Measurements from ENCODE around the gene CALHM5. TPM values are rescaled to one million over a fixed set of nuclear protein-coding genes. Genes with fewer than 3 reads are reported as not detected.

Gene CALHM5
- polyA plus RNA-seq, 4 donors: under 0.01 to 0.66 (median 0.21) TPM

- Histone ChIP-seq H3K4me3 (ENCODE audit: low read depth in 1 of 3, low read length in 3 of 3) (peak overlapping the region in 1 of 3 donors; percentile 30), H3K4me1 (ENCODE audit: control insufficient read depth in 3 of 3, insufficient read depth in 2 of 3, low read depth in 1 of 3, low read length in 2 of 3) (peaks cover 0 to 15% (median 0%) of the 10 kb centered on the region in 3 donors), H3K27ac (ENCODE audit: low read depth in 1 of 3, low read length in 2 of 3) (peak overlapping the region in 1 of 3 donors; percentile 62), H3K36me3 (ENCODE audit: control insufficient read depth in 3 of 3, insufficient read depth in 2 of 3, low read depth in 1 of 3, low read length in 3 of 3) (no peaks in the 10 kb centered on the region), H3K27me3 (ENCODE audit: control insufficient read depth in 3 of 3, insufficient read depth in 3 of 3, low read length in 3 of 3) (peaks cover 0 to 8% (median 0%) of the 10 kb centered on the region in 3 donors), H3K9me3 (ENCODE audit: control insufficient read depth in 2 of 2, insufficient read depth in 1 of 2, low read depth in 1 of 2, low read length in 1 of 2) (no peaks in the 10 kb centered on the region)
- WGBS, 3 donors: 27 to 48% (median 38%) methylated on average over 9 of the region's 9 CpGs
- no peak for FAIRE-seq
- peak; percentile 70 to 86 for DNase-seq
Observed at GRCh38 chr6:116561377-116562018, 50.1 kb downstream of the CALHM5 start.

GRCh38 chr6:116562019-116562403 lies 50.6 kb downstream of the CALHM5 start:
- peak overlapping the region in 1 of 3 donors; percentile 62 for H3K27ac ChIP-seq (ENCODE audit: low read depth in 1 of 3, low read length in 2 of 3)
- H3K4me3 ChIP-seq (ENCODE audit: low read depth in 1 of 3, low read length in 3 of 3): no peak overlapping the region
- 83 to 96% (median 90%) methylated on average over 4 of the region's 4 CpGs for WGBS, 3 donors
- no peaks in the 10 kb centered on the region for H3K9me3 ChIP-seq (ENCODE audit: control insufficient read depth in 2 of 2, insufficient read depth in 1 of 2, low read depth in 1 of 2, low read length in 1 of 2)
- peaks cover 0 to 15% (median 0%) of the 10 kb centered on the region in 3 donors for H3K4me1 ChIP-seq (ENCODE audit: control insufficient read depth in 3 of 3, insufficient read depth in 2 of 3, low read depth in 1 of 3, low read length in 2 of 3)
- H3K36me3 ChIP-seq (ENCODE audit: control insufficient read depth in 3 of 3, insufficient read depth in 2 of 3, low read depth in 1 of 3, low read length in 3 of 3): no peaks in the 10 kb centered on the region
- H3K27me3 ChIP-seq (ENCODE audit: control insufficient read depth in 3 of 3, insufficient read depth in 3 of 3, low read length in 3 of 3): peaks cover 0 to 8% (median 0%) of the 10 kb centered on the region in 3 donors
- FAIRE-seq (no peak), DNase-seq (no peak)

- H3K27ac ChIP-seq (ENCODE audit: low read depth in 1 of 3, low read length in 2 of 3): peak overlapping the region in 1 of 3 donors; percentile 62
- H3K27me3 ChIP-seq (ENCODE audit: control insufficient read depth in 3 of 3, insufficient read depth in 3 of 3, low read length in 3 of 3): peaks cover 0 to 8% (median 0%) of the 10 kb centered on the region in 3 donors
- peaks cover 0 to 15% (median 0%) of the 10 kb centered on the region in 3 donors for H3K4me1 ChIP-seq (ENCODE audit: control insufficient read depth in 3 of 3, insufficient read depth in 2 of 3, low read depth in 1 of 3, low read length in 2 of 3)
- no peaks in the 10 kb centered on the region for H3K9me3 ChIP-seq (ENCODE audit: control insufficient read depth in 2 of 2, insufficient read depth in 1 of 2, low read depth in 1 of 2, low read length in 1 of 2)
- DNase-seq (peak in 1 of 2 donors; percentile 32), FAIRE-seq (no peak)
- H3K4me3 ChIP-seq (ENCODE audit: low read depth in 1 of 3, low read length in 3 of 3): no peak overlapping the region
- 56 to 64% (median 60%) methylated on average over 3 of the region's 3 CpGs for WGBS, 3 donors
- H3K36me3 ChIP-seq (ENCODE audit: control insufficient read depth in 3 of 3, insufficient read depth in 2 of 3, low read depth in 1 of 3, low read length in 3 of 3): no peaks in the 10 kb centered on the region
Observed at GRCh38 chr6:116562614-116563013, 51.2 kb downstream of the CALHM5 start.

- peaks cover 0 to 8% (median 0%) of the 10 kb centered on the region in 3 donors for H3K27me3 ChIP-seq (ENCODE audit: control insufficient read depth in 3 of 3, insufficient read depth in 3 of 3, low read length in 3 of 3)
- no peaks in the 10 kb centered on the region for H3K36me3 ChIP-seq (ENCODE audit: control insufficient read depth in 3 of 3, insufficient read depth in 2 of 3, low read depth in 1 of 3, low read length in 3 of 3)
- FAIRE-seq (no peak), DNase-seq (no peak)
- no peaks in the 10 kb centered on the region for H3K9me3 ChIP-seq (ENCODE audit: control insufficient read depth in 2 of 2, insufficient read depth in 1 of 2, low read depth in 1 of 2, low read length in 1 of 2)
- H3K4me1 ChIP-seq (ENCODE audit: control insufficient read depth in 3 of 3, insufficient read depth in 2 of 3, low read depth in 1 of 3, low read length in 2 of 3): peaks cover 0 to 15% (median 0%) of the 10 kb centered on the region in 3 donors
- H3K4me3 ChIP-seq (ENCODE audit: low read depth in 1 of 3, low read length in 3 of 3): no peak overlapping the region
- 93 to 94% (median 93%) methylated on average over 9 of the region's 9 CpGs for WGBS, 3 donors
- H3K27ac ChIP-seq (ENCODE audit: low read depth in 1 of 3, low read length in 2 of 3): no peak overlapping the region
Observed at GRCh38 chr6:116563830-116564229, 52.4 kb downstream of the CALHM5 start.

GRCh38 chr6:116564311-116564710 lies 52.9 kb downstream of the CALHM5 start:
- Histone ChIP-seq H3K4me3 (ENCODE audit: low read depth in 1 of 3, low read length in 3 of 3) (no peak overlapping the region), H3K9me3 (ENCODE audit: control insufficient read depth in 2 of 2, insufficient read depth in 1 of 2, low read depth in 1 of 2, low read length in 1 of 2) (no peaks in the 10 kb centered on the region), H3K27me3 (ENCODE audit: control insufficient read depth in 3 of 3, insufficient read depth in 3 of 3, low read length in 3 of 3) (peaks cover 0 to 8% (median 0%) of the 10 kb centered on the region in 3 donors), H3K4me1 (ENCODE audit: control insufficient read depth in 3 of 3, insufficient read depth in 2 of 3, low read depth in 1 of 3, low read length in 2 of 3) (peaks cover 0 to 15% (median 0%) of the 10 kb centered on the region in 3 donors), H3K36me3 (ENCODE audit: control insufficient read depth in 3 of 3, insufficient read depth in 2 of 3, low read depth in 1 of 3, low read length in 3 of 3) (no peaks in the 10 kb centered on the region), H3K27ac (ENCODE audit: low read depth in 1 of 3, low read length in 2 of 3) (no peak overlapping the region)
- FAIRE-seq (no peak), DNase-seq (no peak)
- WGBS, 3 donors: 81 to 87% (median 86%) methylated on average over 7 of the region's 7 CpGs

- DNase-seq (peak in 1 of 2 donors; percentile 36), FAIRE-seq (no peak)
- no peaks in the 10 kb centered on the region for H3K9me3 ChIP-seq (ENCODE audit: control insufficient read depth in 2 of 2, insufficient read depth in 1 of 2, low read depth in 1 of 2, low read length in 1 of 2)
- peak overlapping the region in 1 of 3 donors; percentile 28 for H3K4me3 ChIP-seq (ENCODE audit: low read depth in 1 of 3, low read length in 3 of 3)
- WGBS, 3 donors: 47 to 56% (median 50%) methylated on average over 42 of the region's 42 CpGs
- peaks cover 0 to 17% (median 0%) of the 10 kb centered on the region in 3 donors for H3K4me1 ChIP-seq (ENCODE audit: control insufficient read depth in 3 of 3, insufficient read depth in 2 of 3, low read depth in 1 of 3, low read length in 2 of 3)
- peaks cover 0 to 8% (median 0%) of the 10 kb centered on the region in 3 donors for H3K27me3 ChIP-seq (ENCODE audit: control insufficient read depth in 3 of 3, insufficient read depth in 3 of 3, low read length in 3 of 3)
- H3K36me3 ChIP-seq (ENCODE audit: control insufficient read depth in 3 of 3, insufficient read depth in 2 of 3, low read depth in 1 of 3, low read length in 3 of 3): no peaks in the 10 kb centered on the region
- H3K27ac ChIP-seq (ENCODE audit: low read depth in 1 of 3, low read length in 2 of 3): no peak overlapping the region
Observed at GRCh38 chr6:116564921-116565872, 53.8 kb downstream of the CALHM5 start.

GRCh38 chr6:116568111-116568510 lies 56.7 kb downstream of the CALHM5 start:
- no peak overlapping the region for H3K27ac ChIP-seq (ENCODE audit: low read depth in 1 of 3, low read length in 2 of 3)
- no peaks in the 10 kb centered on the region for H3K36me3 ChIP-seq (ENCODE audit: control insufficient read depth in 3 of 3, insufficient read depth in 2 of 3, low read depth in 1 of 3, low read length in 3 of 3)
- no peaks in the 10 kb centered on the region for H3K9me3 ChIP-seq (ENCODE audit: control insufficient read depth in 2 of 2, insufficient read depth in 1 of 2, low read depth in 1 of 2, low read length in 1 of 2)
- H3K4me3 ChIP-seq (ENCODE audit: low read depth in 1 of 3, low read length in 3 of 3): no peak overlapping the region
- DNase-seq (no peak), FAIRE-seq (no peak)
- H3K4me1 ChIP-seq (ENCODE audit: control insufficient read depth in 3 of 3, insufficient read depth in 2 of 3, low read depth in 1 of 3, low read length in 2 of 3): peaks cover 0 to 14% (median 2%) of the 10 kb centered on the region in 3 donors
- peaks cover 0 to 8% (median 0%) of the 10 kb centered on the region in 3 donors for H3K27me3 ChIP-seq (ENCODE audit: control insufficient read depth in 3 of 3, insufficient read depth in 3 of 3, low read length in 3 of 3)
